Esophagus muscularis mucosa (tissue), 4 donors: ENCODE results near the gene GRIK5. TPM values are rescaled to one million over a fixed set of nuclear protein-coding genes. Genes with fewer than 3 reads are reported as not detected.
A peak's percentile ranks its signal among the peaks of the same experiment; 100 is the strongest.

ENCODE experiments used
- DNase-seq: peaks from one replicate; pipeline ENCODE4 v3.0.0-alpha.2; 2017; ENCODE audit errors: extremely low spot score
- H3K27ac ChIP-seq, 4 donors: fragments of 200-600 bp; sonication (generic); replicated peaks in 1 of 4; 1 replicate in 3 of 4; 2 replicates in 1 of 4; pipeline ENCODE4 v1.5.1; 2016 to 2019; ENCODE audit warnings: mild to moderate bottlenecking in 1 of 4
- H3K27me3 ChIP-seq, 4 donors: fragments of 200-600 bp; sonication (generic); one replicate each; pipeline versions ENCODE4 v1.5.1 to v1.6.0; 2016 to 2019
- H3K36me3 ChIP-seq, 4 donors: fragments of 200-600 bp; sonication (generic); one replicate each; pipeline ENCODE4 v1.5.1; 2016 to 2019
- H3K4me1 ChIP-seq, 4 donors: fragments of 200-600 bp; sonication (generic); one replicate each; pipeline ENCODE4 v1.5.1; 2016 to 2019
- H3K4me3 ChIP-seq, 4 donors: fragments of 200-600 bp; sonication (generic); 1 replicate in 2 of 4; 2 replicates in 2 of 4; pipeline ENCODE4 v1.5.1; 2016 to 2019; ENCODE audit warnings: mild to moderate bottlenecking in 4 of 4, moderate library complexity in 1 of 4
- H3K9me3 ChIP-seq, 4 donors: fragments of 200-600 bp; sonication (generic); 1 replicate in 3 of 4; 2 replicates in 1 of 4; pipeline ENCODE4 v1.5.1; 2016 to 2019
- EP300 ChIP-seq: sonication (generic); formaldehyde crosslinking; IDR thresholded peaks from one replicate; pipeline ENCODE4 v1.6.1; 2017; ENCODE audit warnings: antibody characterized with exemption
- POLR2A ChIP-seq: fragments of 450-650 bp; IDR thresholded peaks from one replicate; pipeline ENCODE4 v1.6.1; 2017; ENCODE audit warnings: antibody characterized with exemption, moderate library complexity, mild to moderate bottlenecking, low read depth
- POLR2AphosphoS5 ChIP-seq, 2 donors: sonication (generic); formaldehyde crosslinking; IDR thresholded peaks; one replicate each; pipeline ENCODE4 v1.6.1; 2017; ENCODE audit warnings: antibody characterized with exemption in 2 of 2
- WGBS: methylation state at CpG from one replicate; pipeline ENCODE4 v1.1.5; 2018; 5-methylcytosine and 5-hydroxymethylcytosine counted together
- intact Hi-C: fragments of 100-400 bp; cut with DNase I; formaldehyde crosslinking; loops from one replicate; pipeline ENCODE4 v1.15.1; 2023
- total RNA-seq, 4 donors: library from RNA; depleted of rRNA; stranded (reverse); fragments of >200 nt; gene quantifications; one replicate each; pipeline versions ENCODE4 v1.1.0 to v1.2.1, GENCODE V29; 2016
- TF ChIP-seq, protein P1 (sequence below), 3 experiments: fragments of 200-600 bp in 2 of 3; fragments of 450-650 bp in 1 of 3; sonication (generic) in 2 of 3; IDR thresholded peaks; one replicate each; pipeline ENCODE4 v1.5.1; 2017 to 2019; ENCODE audit warnings: antibody characterized with exemption in 3 of 3, mild to moderate bottlenecking in 2 of 3, moderate library complexity in 1 of 3

The GRIK5 gene
- total RNA-seq, 4 donors from 2014 or later: 8.6 to 27.6 (median 13.8) TPM

DNA sequence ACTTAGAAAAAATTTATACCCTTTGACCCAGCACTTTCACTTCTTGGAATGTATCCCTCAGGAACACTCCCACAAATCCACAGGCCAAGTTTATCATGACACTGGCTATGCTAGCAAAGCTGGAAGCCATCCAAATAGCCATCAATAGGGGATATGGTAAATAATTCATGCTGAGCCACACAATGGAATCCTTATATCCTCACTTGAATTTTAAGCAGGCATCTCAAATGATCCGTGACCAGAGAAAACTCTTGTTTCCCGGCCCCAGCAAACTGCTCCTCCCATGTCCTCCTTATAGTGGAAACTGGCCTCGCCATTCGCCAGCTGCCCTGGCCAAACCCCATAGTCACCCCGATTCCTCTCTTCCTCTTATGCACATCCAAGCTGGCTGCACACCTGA lies 37.6 kb downstream of the GRIK5 start:
- no peak overlapping the region for H3K4me3 ChIP-seq
- intact Hi-C loops: no loop called here
- H3K27ac ChIP-seq: no peak overlapping the region
- H3K4me1 ChIP-seq: peaks cover 0 to 12% (median 9%) of the 10 kb centered on the region in 4 donors
- H3K36me3 ChIP-seq: peaks cover 0 to 28% (median 4%) of the 10 kb centered on the region in 4 donors
- H3K27me3 ChIP-seq: no peaks in the 10 kb centered on the region
- no peak for TF ChIP-seq POLR2AphosphoS5 (IDR thresholded peaks at IDR 0.05)
- no peak for DNase-seq
- WGBS: 76% methylated on average over 5 of the region's 5 CpGs
- no peaks in the 10 kb centered on the region for H3K9me3 ChIP-seq

DNA sequence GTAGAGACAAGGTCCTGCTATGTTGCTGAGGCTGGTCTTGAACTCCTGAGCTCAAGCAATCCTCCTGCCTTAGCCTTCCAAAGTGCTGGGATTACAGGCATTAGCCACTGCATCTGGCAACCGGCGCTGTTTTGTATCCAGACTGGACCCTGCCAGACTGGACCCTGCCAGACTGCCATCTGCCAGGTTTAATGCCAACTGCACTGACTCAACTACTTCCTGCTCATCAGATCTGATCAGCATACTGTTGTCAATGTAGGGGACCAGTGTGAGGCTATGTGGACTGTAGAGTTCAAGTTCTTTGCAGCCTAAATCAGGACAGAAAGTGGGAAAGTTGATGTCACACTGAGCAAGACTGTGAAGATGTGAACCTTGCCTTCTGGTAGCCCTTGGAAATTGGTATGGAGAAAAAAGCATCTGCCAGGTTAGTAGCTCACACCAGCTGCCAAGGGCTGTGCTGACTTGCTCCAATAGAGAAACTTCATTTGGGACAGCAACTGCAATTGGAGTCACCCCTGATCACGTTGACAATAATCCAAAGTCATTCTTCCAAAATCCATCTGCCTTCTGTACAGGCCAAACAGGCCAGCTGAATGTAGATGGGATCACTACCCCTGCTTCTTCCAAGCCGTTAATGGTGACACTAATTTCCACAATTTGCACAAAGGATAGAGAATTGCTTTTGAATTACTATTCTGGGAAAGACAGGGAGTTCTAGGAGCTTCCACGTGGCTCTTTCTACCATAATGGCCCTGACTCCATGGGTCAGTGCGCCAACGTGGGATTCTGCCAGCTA lies 39.2 kb downstream of the GRIK5 start:
- intact Hi-C loops: no loop called here
- TF ChIP-seq POLR2A (no peak), EP300 (no peak), POLR2AphosphoS5 (IDR thresholded peaks at IDR 0.05) (no peak)
- TF ChIP-seq, protein P1, sequence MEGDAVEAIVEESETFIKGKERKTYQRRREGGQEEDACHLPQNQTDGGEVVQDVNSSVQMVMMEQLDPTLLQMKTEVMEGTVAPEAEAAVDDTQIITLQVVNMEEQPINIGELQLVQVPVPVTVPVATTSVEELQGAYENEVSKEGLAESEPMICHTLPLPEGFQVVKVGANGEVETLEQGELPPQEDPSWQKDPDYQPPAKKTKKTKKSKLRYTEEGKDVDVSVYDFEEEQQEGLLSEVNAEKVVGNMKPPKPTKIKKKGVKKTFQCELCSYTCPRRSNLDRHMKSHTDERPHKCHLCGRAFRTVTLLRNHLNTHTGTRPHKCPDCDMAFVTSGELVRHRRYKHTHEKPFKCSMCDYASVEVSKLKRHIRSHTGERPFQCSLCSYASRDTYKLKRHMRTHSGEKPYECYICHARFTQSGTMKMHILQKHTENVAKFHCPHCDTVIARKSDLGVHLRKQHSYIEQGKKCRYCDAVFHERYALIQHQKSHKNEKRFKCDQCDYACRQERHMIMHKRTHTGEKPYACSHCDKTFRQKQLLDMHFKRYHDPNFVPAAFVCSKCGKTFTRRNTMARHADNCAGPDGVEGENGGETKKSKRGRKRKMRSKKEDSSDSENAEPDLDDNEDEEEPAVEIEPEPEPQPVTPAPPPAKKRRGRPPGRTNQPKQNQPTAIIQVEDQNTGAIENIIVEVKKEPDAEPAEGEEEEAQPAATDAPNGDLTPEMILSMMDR (IDR thresholded peaks at IDR 0.05): no peak
- H3K4me1 ChIP-seq: peaks cover 0 to 12% (median 9%) of the 10 kb centered on the region in 4 donors
- no peak overlapping the region for H3K4me3 ChIP-seq
- no peaks in the 10 kb centered on the region for H3K9me3 ChIP-seq
- no peak overlapping the region for H3K27ac ChIP-seq
- H3K36me3 ChIP-seq: peaks cover 0 to 15% (median 4%) of the 10 kb centered on the region in 4 donors
- H3K27me3 ChIP-seq: no peaks in the 10 kb centered on the region
- no peak for DNase-seq
- WGBS: 70% methylated on average over 7 of the region's 7 CpGs

GRCh38 chr19:42028304-42029216 lies 41.4 kb downstream of the GRIK5 start:
- TF ChIP-seq, protein P1 (IDR thresholded peaks at IDR 0.05): peak; percentile 11 to 33 (median 14)
- TF ChIP-seq EP300: no peak
- intact Hi-C loops: no loop called here
- H3K27ac ChIP-seq: no peak overlapping the region
- H3K4me3 ChIP-seq: no peak overlapping the region
- no peaks in the 10 kb centered on the region for H3K9me3 ChIP-seq
- DNase-seq: no peak
- H3K4me1 ChIP-seq: peaks cover 13 to 31% (median 24%) of the 10 kb centered on the region in 4 donors
- no peaks in the 10 kb centered on the region for H3K27me3 ChIP-seq
- 67% methylated on average over 8 of the region's 8 CpGs for WGBS
- H3K36me3 ChIP-seq: peaks cover 0 to 15% (median 4%) of the 10 kb centered on the region in 4 donors

- DNase-seq: no peak
- WGBS: 44% methylated on average over 12 of the region's 12 CpGs
- H3K27me3 ChIP-seq: no peaks in the 10 kb centered on the region
- TF ChIP-seq EP300 (no peak), POLR2AphosphoS5 (IDR thresholded peaks at IDR 0.05) (peak; percentile 54 to 64)
- peaks cover 13 to 19% (median 18%) of the 10 kb centered on the region in 4 donors for H3K4me1 ChIP-seq
- intact Hi-C loops: no loop called here
- peak overlapping the region in 3 of 4 donors; percentile 30 to 51 (median 48) for H3K27ac ChIP-seq
- peaks cover 0 to 39% (median 14%) of the 10 kb centered on the region in 4 donors for H3K36me3 ChIP-seq
- H3K9me3 ChIP-seq: no peaks in the 10 kb centered on the region
- H3K4me3 ChIP-seq: no peak overlapping the region
These were observed 45.3 kb downstream of the GRIK5 start for GRCh38 chr19:42024622-42025111.

DNA sequence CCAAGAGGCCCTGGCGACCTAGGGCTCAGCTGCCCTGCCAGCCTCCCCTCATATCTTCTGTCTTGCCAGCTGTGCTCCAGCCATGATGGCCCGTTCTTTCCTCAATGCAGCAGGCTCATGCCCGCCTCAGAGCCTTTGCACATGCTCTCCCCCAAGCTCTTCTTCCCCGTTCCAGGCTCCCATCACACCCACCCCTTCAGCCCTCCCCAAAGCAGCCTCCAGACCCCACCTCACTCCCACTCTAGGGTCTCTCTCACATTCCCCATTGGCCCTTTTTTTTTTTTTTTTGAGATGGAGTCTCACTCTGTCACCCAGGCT lies 46.1 kb downstream of the GRIK5 start:
- Histone ChIP-seq H3K4me1 (peaks cover 13 to 19% (median 18%) of the 10 kb centered on the region in 4 donors), H3K27me3 (no peaks in the 10 kb centered on the region), H3K36me3 (peaks cover 0 to 35% (median 14%) of the 10 kb centered on the region in 4 donors), H3K27ac (no peak overlapping the region), H3K9me3 (no peaks in the 10 kb centered on the region), H3K4me3 (no peak overlapping the region)
- DNase-seq: no peak
- 90% methylated on average over 4 of the region's 4 CpGs for WGBS
- no peak for TF ChIP-seq POLR2AphosphoS5 (IDR thresholded peaks at IDR 0.05)
- TF ChIP-seq, protein P1 (IDR thresholded peaks at IDR 0.05): no peak
- TF ChIP-seq POLR2A: no peak
- TF ChIP-seq EP300: no peak
- intact Hi-C loops: no loop called here
